CD4-positive, alpha-beta T cell treated with Interleukin-4 for 1 hour (primary cell): ENCODE results near the gene SUGT1.

ENCODE experiments used
- DNase-seq, 2 donors: peaks; one replicate each; pipeline ENCODE4 v3.0.0-alpha.2; 2020 to 2022

Gene SUGT1

DNA sequence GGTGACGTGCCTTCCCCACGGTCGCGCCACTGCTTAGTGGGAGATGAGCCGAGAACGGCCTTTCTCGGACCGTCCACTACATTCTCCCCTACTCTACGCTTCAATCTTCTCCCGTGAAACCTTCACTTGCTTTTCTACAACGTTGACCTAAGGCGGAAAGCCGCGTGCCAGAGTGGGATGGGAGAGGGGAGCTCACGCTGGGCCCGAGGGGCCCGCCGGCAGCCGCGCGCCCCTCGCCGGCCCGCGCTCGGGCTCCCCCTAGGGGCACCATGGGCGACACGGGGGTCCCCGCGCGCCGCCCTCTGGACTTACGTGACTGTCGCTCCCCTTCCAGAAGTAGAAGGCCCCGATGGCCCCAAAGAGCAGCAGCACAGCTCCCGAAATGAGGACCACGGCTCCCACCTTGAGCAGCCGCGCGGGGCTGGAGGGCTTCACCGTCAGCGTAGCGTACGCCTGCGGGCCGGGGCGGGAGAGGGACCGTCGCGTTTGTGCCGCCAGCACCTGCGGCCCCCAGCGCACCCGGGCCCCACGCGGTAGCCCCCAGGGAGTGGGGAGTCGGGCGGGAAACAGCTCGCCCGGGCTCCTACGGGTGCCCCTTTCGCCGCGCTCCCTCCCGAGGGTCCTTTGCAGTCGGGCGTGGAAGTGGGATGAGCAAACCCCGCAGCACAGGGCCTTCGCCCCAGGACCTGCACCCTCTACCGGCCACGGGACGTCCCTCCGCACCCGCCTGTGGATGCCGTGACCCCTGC is 86.3 kb downstream of the SUGT1 start:
- no peak for DNase-seq

DNA sequence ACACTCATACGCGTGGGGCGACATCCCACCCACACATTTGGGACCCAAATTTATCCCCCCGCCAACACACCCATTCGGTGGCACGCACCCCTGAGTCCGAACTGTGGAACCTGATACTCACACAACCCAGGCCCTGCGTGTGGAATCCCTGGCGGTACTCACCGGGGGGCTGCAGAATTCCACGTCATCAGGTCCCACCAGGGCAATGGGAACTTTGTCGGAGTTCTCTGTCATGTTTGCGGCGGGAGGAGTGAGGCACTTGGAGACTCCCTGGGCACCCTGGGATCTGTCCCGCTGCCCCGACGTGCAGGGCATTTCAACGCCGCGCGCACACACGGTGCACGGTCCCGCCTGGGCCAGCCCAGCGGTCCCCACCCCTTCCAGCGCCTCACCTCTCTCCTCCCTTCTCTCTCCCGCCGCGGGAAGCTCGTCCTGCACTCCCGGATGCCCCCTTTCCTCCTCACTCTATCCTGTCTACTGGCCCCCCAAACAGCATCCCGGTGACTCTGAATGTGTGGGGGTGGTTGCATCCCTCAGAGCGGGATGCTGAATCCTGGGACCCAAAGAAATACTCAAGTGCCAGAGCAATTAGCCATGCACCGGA is 86.9 kb downstream of the SUGT1 start, which contains the start of gene CNMD:
Gene CNMD (minus strand): TSS at position 353 of the 604 bp plus-strand sequence. CDS start 119 bp downstream, at position 234.
- DNase-seq, result no peak

DNA sequence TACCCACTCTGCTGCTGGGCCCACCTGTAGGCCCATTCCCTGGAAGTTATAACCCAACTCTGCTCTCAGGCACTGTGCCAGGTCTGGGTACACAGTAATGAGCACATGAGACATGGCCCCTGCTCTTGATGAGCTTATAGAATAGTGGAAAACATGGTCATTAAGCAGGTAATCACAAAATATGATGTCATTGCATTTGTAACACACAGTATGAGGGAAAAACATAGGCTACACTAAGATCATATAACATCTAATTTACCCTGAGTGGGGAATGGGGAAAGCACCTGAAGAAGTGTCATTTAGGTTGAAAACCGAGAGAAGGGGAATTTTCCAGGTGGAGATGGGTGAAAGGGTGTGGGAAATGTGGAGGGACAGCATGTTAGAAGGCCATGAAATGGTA is 90.9 kb downstream of the SUGT1 start:
- no peak for DNase-seq

DNA sequence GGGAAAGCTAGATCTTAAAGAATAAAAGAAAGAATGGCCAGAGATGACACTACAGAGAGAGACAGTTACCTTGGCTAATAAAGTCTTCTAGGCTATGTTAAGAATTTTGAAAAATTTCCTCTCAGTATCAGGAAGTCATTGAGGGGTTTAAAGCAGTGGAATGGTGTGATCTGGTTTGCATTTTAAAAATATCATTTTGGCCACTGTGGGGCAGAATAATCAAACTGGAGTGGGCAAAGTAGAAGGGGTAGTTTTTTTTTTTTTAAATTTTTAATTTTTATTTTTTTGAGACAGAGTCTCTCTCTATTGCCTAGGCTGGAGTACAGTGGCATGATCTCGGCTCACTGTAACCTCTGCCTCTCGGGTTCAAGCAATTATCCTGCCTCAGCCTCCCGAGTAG is 91.4 kb downstream of the SUGT1 start:
- DNase-seq, result no peak

DNA sequence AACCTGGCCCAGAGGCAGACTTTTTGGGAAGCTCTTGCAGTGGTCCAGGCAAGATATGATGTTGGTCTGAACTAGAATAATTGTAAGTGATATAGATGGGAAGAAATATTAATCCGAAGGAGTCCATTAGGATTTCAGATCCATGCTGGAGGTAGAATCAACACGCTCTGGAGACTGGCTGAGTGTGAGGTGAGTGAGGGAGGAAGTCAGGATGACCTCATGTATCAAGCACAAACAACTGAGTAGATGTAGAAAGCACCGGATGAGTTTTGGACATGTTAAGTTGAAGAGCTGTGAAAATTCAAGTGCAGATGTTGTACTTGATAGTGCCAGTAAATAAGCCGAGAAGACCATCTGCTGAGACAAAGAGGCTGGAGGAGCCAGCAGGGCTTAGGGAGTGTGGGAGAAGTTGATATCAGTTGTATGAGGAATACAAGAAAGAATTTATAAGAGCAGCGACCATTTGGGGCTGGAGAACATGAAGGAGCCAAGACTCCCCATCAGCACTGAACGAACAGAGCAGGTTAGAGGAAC is 92.3 kb downstream of the SUGT1 start:
- DNase-seq, result no peak

DNA sequence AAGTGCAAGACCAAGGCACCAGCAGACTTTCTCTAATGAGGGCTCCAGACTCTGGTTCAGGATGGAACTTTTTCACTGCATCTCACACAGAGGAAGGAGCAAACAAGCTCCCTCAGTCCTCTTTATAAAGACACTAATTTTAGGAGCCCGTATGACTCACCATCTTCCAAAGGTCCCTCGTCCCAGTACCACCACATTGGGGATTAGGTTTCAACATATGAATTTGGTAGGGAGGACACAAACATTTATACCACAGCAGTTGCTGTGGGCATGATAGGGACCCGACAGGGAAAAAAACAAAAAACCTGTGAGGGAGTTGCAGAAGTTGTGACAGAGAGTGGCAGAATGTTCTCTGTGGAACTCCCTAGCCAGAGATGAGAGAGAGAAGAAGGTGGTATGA is 93.5 kb downstream of the SUGT1 start:
- no peak for DNase-seq

DNA sequence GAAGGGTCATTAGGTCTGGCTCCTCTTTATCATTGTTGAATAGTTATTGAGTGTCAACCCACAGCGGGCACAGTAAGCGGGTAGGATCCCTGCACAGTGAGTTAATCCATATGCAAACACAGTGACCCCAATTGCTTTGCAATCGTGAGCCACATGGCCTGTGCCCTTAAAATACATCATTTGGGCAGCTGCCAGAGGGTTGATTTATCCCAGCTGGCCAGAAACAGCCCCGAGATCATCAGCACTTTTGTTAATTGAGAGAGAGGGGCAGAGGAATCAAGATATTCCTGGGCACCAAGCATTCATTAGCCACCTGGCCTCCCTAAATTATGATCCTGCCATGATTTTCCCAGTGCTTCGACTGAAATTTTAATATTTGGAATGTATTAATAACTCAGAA is 96.8 kb downstream of the SUGT1 start:
- DNase-seq, result no peak
